ENCODE measurements around the gene PRKCI. TPM values are rescaled to one million over a fixed set of nuclear protein-coding genes. Genes with fewer than 3 reads are reported as not detected.
"Not testable (repeated sequence)": the region's sequence is repeated elsewhere in the genome, so short reads cannot be mapped to it uniquely, and the experiment has no call there.

Gene PRKCI
- total RNA-seq, 4 donors from 2014 or later = 33.5 to 125 (median 47.7) TPM

DNA sequence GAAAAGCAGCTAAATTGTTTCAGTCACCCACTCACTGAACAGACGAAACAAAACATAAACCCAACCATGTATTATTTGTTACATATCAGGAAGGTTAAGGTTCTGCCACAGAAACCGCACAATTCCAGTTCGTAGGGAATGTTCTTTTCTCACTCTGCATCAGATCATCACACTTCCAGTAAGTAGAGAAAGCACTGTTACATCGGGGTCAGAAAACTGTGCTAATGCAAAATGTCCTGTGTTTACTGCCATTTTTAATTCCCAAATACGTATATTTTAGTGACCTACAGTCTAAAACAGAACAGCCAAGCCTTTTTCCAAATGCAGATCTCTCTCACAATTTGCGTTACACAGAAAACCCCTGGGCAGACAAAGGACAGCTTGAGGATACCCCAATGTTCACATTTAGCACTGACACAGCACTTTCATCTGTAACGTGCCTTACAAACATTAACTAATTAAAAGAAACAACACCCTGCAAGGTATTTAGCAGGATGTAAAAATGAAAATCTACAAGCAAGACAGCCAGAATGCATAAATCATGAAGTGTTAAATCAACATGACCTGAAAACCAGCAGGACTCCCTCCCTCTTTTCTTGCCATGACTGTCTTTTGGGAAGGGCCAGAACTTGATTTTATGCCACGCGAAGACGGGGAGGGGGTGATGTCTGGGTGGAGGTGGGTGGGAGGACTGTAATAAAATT, 100.5 kb downstream of the PRKCI start:
- TF ChIP-seq POLR2AphosphoS5 (IDR thresholded peaks at IDR 0.05) = no peak
- TF ChIP-seq EP300 (IDR thresholded peaks at IDR 0.05) = no peak
- no peak for TF ChIP-seq POLR2A (IDR thresholded peaks at IDR 0.05)
- TF ChIP-seq, protein P1, sequence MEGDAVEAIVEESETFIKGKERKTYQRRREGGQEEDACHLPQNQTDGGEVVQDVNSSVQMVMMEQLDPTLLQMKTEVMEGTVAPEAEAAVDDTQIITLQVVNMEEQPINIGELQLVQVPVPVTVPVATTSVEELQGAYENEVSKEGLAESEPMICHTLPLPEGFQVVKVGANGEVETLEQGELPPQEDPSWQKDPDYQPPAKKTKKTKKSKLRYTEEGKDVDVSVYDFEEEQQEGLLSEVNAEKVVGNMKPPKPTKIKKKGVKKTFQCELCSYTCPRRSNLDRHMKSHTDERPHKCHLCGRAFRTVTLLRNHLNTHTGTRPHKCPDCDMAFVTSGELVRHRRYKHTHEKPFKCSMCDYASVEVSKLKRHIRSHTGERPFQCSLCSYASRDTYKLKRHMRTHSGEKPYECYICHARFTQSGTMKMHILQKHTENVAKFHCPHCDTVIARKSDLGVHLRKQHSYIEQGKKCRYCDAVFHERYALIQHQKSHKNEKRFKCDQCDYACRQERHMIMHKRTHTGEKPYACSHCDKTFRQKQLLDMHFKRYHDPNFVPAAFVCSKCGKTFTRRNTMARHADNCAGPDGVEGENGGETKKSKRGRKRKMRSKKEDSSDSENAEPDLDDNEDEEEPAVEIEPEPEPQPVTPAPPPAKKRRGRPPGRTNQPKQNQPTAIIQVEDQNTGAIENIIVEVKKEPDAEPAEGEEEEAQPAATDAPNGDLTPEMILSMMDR (IDR thresholded peaks at IDR 0.05) = no peak
- DNase-seq (ENCODE audit: low spot score in 2 of 2) = no peak

GRCh38 chr3:170323331-170323730, 101.1 kb downstream of the PRKCI start:
- Histone ChIP-seq H3K9me3 (no peaks in the 10 kb centered on the region), H3K4me1 (no peaks in the 10 kb centered on the region), H3K36me3 (no peaks in the 10 kb centered on the region), H3K27ac (no peak overlapping the region), H3K27me3 (no peaks in the 10 kb centered on the region), H3K4me3 (no peak overlapping the region)
- WGBS = 87% methylated on average over 6 of the region's 6 CpGs
- TF ChIP-seq POLR2AphosphoS5 (IDR thresholded peaks at IDR 0.05) (no peak), POLR2A (IDR thresholded peaks at IDR 0.05) (no peak), EP300 (IDR thresholded peaks at IDR 0.05) (no peak)
- TF ChIP-seq, protein P1 (IDR thresholded peaks at IDR 0.05) = no peak
- DNase-seq (ENCODE audit: low spot score in 2 of 2) = no peak

More for the DNA sequence above, 100.5 kb downstream of the PRKCI start:
- 66% methylated on average over 10 of the region's 10 CpGs for WGBS
- H3K9me3 ChIP-seq = no peaks in the 10 kb centered on the region
- H3K4me1 ChIP-seq = no peaks in the 10 kb centered on the region
- no peaks in the 10 kb centered on the region for H3K36me3 ChIP-seq
- H3K4me3 ChIP-seq = no peak overlapping the region
- H3K27me3 ChIP-seq = no peaks in the 10 kb centered on the region
- H3K27ac ChIP-seq = no peak overlapping the region

- 82% methylated on average over 3 of the region's 3 CpGs for WGBS
- Histone ChIP-seq H3K27ac (no peak overlapping the region), H3K4me3 (no peak overlapping the region), H3K27me3 (no peaks in the 10 kb centered on the region), H3K9me3 (no peaks in the 10 kb centered on the region), H3K4me1 (no peaks in the 10 kb centered on the region), H3K36me3 (no peaks in the 10 kb centered on the region)
- TF ChIP-seq POLR2A (IDR thresholded peaks at IDR 0.05) = no peak
- no peak for TF ChIP-seq POLR2AphosphoS5 (IDR thresholded peaks at IDR 0.05)
- TF ChIP-seq, protein P1 (IDR thresholded peaks at IDR 0.05) = no peak
- no peak for TF ChIP-seq EP300 (IDR thresholded peaks at IDR 0.05)
- DNase-seq (ENCODE audit: low spot score in 2 of 2) = no peak
Measured at GRCh38 chr3:170324962-170325361, 102.7 kb downstream of the PRKCI start.

DNA sequence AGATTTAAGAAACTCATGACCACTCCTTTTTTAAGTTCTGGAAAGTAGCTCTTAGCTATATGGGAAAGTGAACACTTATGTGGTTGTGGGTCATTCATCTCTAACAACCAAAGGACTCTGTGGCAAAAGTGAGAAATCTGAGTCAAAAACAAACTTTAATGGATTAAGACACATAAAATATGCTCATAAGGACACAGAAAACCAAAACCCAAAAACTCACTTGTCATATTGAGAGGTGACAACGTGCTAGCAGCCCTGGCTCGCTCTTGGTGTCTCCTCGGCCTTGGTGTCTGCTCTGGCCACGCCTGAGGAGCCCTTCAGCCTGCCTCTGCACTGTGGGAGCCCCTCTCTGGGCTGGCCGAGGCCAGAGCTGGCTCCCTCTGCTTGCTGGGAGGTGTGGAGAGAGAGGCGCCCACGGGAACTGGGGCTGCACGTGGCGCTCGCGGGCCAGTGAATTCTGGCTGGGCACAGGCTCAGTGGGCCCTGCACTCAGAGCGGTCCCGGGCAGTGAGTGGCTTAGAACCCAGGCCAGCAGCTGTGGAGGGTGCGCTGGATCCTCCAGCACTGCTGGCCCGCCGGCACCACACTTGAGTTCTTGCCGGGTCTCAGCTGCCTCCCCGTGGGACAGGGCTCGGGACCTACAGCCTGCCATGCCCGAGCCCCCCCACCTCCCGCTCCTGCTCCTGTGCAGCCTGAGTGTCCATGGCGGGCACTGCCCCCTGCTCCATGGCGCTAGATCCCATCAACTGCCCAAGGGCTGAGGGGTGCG, 105.0 kb downstream of the PRKCI start:
- H3K27me3 ChIP-seq = no peaks in the 10 kb centered on the region
- no peaks in the 10 kb centered on the region for H3K36me3 ChIP-seq
- WGBS = 93% methylated on average over 21 of the region's 24 CpGs
- TF ChIP-seq, protein P1 (IDR thresholded peaks at IDR 0.05) = no peak
- TF ChIP-seq POLR2A (IDR thresholded peaks at IDR 0.05) (no peak), POLR2AphosphoS5 (IDR thresholded peaks at IDR 0.05) (no peak), EP300 (IDR thresholded peaks at IDR 0.05) (no peak)
- H3K4me3 ChIP-seq = no peak overlapping the region
- H3K9me3 ChIP-seq = no peaks in the 10 kb centered on the region
- no peak overlapping the region for H3K27ac ChIP-seq
- H3K4me1 ChIP-seq = peaks cover 4% of the 10 kb centered on the region
- DNase-seq (ENCODE audit: low spot score in 2 of 2) = no peak

DNA sequence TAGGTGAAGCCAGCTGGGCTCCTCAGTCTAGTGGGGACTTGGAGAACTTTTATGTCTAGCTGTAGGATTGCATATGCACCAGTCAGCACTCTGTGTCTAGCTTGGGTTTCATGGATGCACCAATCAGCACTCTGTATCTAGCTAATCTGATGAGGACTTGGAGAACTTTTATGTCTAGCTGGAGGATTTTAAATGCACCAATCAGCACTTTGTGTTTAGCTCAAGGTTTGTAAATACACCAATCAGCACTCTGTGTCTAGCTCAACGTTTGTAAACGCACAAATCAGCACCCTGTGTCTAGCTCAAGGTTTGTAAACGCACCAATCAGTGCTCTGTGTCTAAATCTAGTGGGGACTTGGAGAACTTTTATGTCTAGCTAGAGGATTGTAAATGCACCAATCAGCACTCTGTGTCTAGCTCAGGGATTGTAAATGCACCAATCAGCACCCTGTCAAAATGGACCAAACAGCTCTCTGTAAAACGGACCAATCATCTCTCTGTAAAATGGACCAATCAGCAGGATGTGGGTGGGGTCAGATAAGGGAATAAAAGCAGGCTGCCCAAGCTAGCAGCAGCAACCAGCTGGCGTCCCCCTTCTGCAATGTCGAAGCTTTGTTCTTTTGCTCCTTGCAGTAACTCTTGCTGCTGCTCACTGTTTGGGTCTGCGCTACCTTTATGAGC, 105.8 kb downstream of the PRKCI start:
- not testable (repeated sequence) for H3K4me3 ChIP-seq; H3K9me3 ChIP-seq; DNase-seq (ENCODE audit: low spot score in 2 of 2); H3K4me1 ChIP-seq; H3K27me3 ChIP-seq; H3K36me3 ChIP-seq; H3K27ac ChIP-seq
- WGBS = 86% methylated on average over 6 of the region's 7 CpGs

Measured in suprapubic skin (tissue), 4 donors.